Measurements from ENCODE around the gene UBE2L3. TPM values are rescaled to one million over a fixed set of nuclear protein-coding genes. Genes with fewer than 3 reads are reported as not detected.

Gene UBE2L3
- total and polyA plus RNA-seq, 2 of the 13 experiments (the other 11 are each of a cell fraction or from before 2014, with no cell fraction given) = 30.2 to 58.1 TPM

- WGBS (ENCODE audit: low lambda C conversion rate) = 68% methylated on average over 4 of the region's 4 CpGs
- no peak for ATAC-seq
- TF ChIP-seq ARNT (IDR thresholded peaks at IDR 0.05) (no peak), GABPA (IDR thresholded peaks at IDR 0.05; ENCODE audit: low read depth, low read length) (no peak), GABPA (CRISPR knock-in tag; IDR thresholded peaks at IDR 0.05; ENCODE audit: low read depth) (no peak), BCL6 (CRISPR knock-in tag; IDR thresholded peaks at IDR 0.05) (no peak), ATF5 (CRISPR knock-in tag; IDR thresholded peaks at IDR 0.05; ENCODE audit: low read depth) (no peak), DPF2 (CRISPR knock-in tag; IDR thresholded peaks at IDR 0.05; ENCODE audit: borderline replicate concordance, low read depth) (no peak), MYNN (CRISPR knock-in tag; IDR thresholded peaks at IDR 0.05; ENCODE audit: low read depth) (no peak), ZNF124 (CRISPR knock-in tag; IDR thresholded peaks at IDR 0.05) (no peak), CHD4 (IDR thresholded peaks at IDR 0.05; ENCODE audit: borderline replicate concordance, low read length) (no peak), U2AF2 (IDR thresholded peaks at IDR 0.05; ENCODE audit: low read depth, low read length) (no peak), FOXC1 (CRISPR knock-in tag; IDR thresholded peaks at IDR 0.05; ENCODE audit: borderline replicate concordance) (no peak), ZNF790 (CRISPR knock-in tag; IDR thresholded peaks at IDR 0.05; ENCODE audit: borderline replicate concordance) (no peak), REPIN1 (CRISPR knock-in tag; IDR thresholded peaks at IDR 0.05; ENCODE audit: borderline replicate concordance, low read depth) (no peak), BCL3 (CRISPR knock-in tag; IDR thresholded peaks at IDR 0.05) (no peak)
- no peak for FAIRE-seq
- peaks cover 3 to 10% of the 10 kb centered on the region in 2 experiments; a peak in 3 of 5 replicates for H3K36me3 ChIP-seq (replicated peaks in 1 of 2; ENCODE audit: control insufficient read depth in 1 of 2, insufficient read depth in 2 of 2, low read length in 2 of 2)
- H3K9ac ChIP-seq (ENCODE audit: insufficient read depth, low read depth, low read length) = no peak overlapping the region
- H4K20me1 ChIP-seq (ENCODE audit: insufficient read depth, low read length) = peaks cover 71% of the 10 kb centered on the region
- DNase-seq (ENCODE audit: low spot score) = no peak
- H3K4me1 ChIP-seq (ENCODE audit: insufficient read depth, low read length) = peaks cover 72% of the 10 kb centered on the region
- peak overlapping the region in 1 of 3 experiments; percentile 98; a peak in 3 of 6 replicates for H3K4me3 ChIP-seq (replicated peaks in 1 of 3; ENCODE audit: insufficient read depth in 1 of 3, low read depth in 2 of 3, low read length in 3 of 3)
- BruUV-seq (replicated peaks) = no TSS peak
- in situ Hi-C loops (cut with HindIII; ENCODE audit: extremely low pct_ligation_motif_present, low pct_unique_long_range_greater_than_20kb) (no loop called here), intact Hi-C loops (cut with micrococcal nuclease; ENCODE audit: unreplicated experiment) (no loop called here)
- peaks cover 77% of the 10 kb centered on the region for H3K79me2 ChIP-seq (ENCODE audit: insufficient read depth, low read length)
- no peaks in the 10 kb centered on the region for H3K9me3 ChIP-seq (ENCODE audit: low read length)
- H3K27me3 ChIP-seq (ENCODE audit: control insufficient read depth in 1 of 2, insufficient read depth in 2 of 2, low read length in 2 of 2) = no peaks in the 10 kb centered on the region; a peak in 1 of 5 replicates
- no peak overlapping the region for H2AFZ ChIP-seq (ENCODE audit: low read length)
- ChIA-PET POLR2A (no interaction called here), CTCF (ENCODE audit: low intra/inter-chr PET ratio, low total read pairs) (no interaction called here)
- H3K27ac ChIP-seq (ENCODE audit: extremely low read length, insufficient read depth, low read length) = no peak overlapping the region
- H3K4me2 ChIP-seq (ENCODE audit: low read depth, low read length) = peak overlapping the region; percentile 81
These were observed 2.9 kb downstream of the UBE2L3 start for GRCh38 chr22:21570398-21570797.
